ENCODE results near the gene SPRR3.
"Not testable (repeated sequence)": the region's sequence is repeated elsewhere in the genome, so short reads cannot be mapped to it uniquely, and the experiment has no call there.

SPRR3 gene

DNA sequence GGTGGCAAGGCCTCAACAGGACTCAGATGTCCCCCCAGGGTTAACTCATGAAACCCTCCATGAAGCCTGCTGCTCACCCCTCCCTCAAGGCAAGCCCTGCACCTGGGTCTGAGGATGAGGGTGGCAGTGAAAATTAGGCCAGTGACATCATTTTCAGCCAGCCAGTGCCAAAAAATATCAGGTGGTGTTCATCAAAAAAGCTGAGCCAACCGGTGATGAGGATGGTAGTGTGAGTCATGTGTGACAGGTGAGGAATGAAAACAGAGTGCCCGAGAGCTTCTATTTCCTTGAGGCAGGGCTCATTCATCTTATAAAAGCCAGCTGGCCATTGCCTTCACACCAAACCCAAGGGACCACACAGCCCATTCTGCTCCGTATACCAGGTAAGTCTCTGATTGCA is 17.8 kb upstream of the SPRR3 start, which contains the start of gene SPRR1A:
Gene SPRR1A, plus strand, starts transcription at position 339 of the 400 bp plus-strand sequence. CDS start 1,150 bp downstream, outside the sequence.
- no peak for DNase-seq

DNA sequence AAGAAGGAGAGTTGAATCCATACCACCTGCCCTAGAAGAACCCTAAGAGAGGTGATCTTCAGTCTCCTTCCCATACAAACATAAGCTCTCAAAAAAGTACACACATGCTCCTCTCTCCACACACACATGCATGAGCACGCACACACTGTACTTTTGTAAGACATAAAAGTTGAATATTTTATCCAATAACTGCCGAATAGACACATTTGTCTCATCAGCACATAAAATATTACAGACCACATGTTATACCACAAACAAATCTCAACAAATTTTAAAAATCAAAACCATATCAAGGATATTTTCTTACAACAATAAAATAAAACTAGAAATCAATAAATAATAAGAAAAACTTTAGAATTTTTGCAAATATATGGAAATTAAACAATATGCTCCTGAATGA is 15.0 kb upstream of the SPRR3 start:
- DNase-seq: no peak

DNA sequence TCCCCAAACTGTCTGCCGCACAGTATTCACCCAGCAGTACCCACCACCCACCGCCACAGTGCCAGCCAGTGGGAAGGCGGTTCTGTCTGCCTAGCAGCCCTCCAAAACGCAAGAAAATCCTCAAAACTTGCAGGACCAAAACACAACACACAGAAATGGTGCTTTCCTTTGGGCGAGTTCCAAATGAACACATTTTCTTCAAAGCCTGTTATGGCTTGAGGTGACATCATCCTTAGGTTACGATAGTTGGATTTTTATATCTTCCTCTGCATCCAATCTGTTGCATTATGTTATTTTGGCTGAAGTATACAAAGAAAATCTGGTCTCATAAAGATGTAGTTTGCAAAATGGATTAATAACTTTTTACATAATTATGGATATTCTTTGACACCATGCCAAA is 8.4 kb upstream of the SPRR3 start:
- DNase-seq: no peak

DNA sequence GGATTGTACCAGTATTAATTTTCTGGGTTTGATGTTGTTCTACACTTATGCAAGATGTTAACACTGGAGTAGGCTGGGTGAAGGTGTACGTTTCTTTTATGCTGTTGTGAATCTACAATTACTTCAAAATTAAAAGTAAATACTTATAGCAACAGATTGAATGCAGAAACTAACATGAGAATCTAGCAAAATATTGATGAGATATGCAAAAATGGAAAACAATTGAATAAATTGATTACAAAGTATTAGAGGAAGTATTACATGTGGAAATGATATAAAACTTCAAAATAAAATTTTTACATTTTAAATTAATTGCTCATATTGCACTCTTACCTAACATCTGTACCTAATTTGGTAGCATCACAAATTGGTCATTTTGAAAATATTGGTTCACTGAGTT is 5.7 kb upstream of the SPRR3 start:
- no peak for DNase-seq

DNA sequence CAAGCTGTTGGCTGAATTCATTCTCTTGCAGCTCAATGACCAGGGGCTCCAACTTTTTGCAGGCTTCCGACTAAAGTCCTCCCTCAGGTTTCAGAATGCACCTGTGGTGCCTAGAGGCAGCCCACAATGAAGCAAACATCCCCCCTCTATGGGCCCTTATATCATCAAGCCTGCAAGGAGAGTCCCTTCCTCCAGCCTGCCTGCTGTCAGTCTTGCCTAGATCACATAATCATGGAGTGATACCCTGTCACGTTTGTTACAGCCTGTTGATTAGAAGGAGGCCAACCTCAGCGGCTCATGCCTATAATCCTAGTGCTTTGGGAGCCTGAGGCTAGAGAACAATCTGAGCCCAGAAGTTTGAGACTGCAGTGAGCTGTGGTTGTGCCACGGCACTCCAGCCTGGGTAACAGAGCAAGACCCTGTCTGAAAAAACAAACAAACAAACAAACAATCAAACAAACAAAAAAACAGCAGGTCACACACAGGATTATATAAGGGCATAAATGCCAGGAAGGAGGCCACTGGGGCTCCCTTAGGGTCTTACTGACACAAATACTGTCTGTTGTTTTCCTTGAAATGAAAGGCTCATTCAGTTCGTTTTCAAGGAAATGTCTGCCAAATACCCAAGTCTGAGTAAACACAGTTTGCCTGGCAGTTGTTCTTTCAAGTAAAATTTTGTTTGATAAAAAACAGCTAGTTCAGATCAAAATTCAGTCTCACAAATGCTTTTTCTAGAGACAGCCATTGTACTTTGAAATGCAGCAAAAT is 4.7 kb upstream of the SPRR3 start:
- DNase-seq: no peak

DNA sequence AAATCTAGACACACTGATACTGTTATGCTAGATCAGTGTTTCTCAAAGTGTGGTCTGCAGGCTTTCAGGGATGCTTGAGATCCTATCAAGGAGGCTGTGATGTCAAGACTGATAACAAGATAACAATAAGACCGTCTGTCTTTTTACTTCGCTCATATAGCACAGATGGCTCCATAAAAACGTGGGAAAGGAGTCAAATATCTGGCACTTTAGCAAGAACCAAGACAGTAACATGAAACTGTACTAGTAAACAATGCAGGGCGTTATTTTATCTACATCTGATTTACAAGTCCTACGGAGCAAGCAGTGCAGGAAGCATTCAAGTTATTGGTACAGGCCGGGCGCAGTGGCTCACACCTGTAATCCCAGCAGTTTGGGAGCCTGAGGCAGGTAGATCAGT is 3.6 kb upstream of the SPRR3 start:
- no peak for DNase-seq

DNA sequence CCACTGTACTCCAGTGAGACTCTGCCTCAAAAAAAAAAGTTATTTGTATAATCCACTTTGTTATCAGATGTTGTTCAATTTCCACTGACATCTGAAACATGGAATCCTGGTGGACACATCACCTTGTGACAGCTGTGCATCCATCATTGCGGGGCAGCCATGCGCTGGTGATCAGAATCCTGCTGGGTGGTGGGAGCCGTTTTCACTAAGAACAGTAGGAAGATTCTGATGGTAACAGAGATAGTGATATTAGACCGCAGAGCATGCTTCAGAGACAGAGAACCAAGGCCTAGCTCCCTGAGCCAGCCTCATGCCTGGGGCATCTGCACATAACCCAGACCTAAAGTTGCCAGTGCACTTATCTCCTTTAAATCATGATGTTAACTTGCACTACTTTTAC is 3.1 kb upstream of the SPRR3 start:
- no peak for DNase-seq

DNA sequence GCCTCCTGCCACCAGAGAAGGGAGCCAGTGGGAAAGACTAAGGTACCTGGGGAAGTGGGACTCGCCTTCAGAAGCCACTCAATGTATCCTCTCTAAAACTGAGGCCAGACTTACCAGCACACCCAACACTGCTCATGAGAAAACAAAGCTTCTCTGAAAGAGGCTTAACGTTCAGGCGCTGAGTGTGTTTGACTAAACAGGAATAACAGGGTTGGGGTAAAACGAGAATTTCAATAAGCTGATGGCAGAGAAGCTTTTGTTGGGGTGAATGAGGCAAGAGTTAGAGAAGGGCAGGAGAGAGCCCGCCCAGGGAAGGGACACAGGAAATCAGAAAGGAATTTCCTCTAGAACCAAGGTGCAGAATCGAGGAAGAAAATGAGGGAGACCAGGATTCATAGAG is 1.7 kb upstream of the SPRR3 start:
- no peak for DNase-seq

DNA sequence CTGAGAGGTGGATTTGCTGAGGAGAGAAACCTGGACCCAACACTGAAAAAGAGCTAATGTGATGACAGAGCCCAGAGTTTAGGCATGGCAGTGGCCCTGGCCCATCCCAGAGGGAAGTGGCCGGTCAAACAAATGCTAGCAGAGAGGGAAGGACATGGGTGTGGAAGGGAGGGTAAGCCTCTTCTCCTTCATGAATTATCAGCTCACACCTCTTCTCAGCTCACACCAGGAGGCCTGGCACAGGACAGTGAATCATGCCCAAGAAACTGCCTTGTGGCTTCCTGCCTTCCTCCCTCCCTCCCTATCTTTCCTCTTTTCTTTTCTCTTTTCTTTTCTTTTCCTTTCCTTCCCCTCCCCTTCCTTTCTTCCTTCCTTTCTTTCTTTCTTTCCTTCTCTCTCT is 1.3 kb upstream of the SPRR3 start:
- no peak for DNase-seq

DNA sequence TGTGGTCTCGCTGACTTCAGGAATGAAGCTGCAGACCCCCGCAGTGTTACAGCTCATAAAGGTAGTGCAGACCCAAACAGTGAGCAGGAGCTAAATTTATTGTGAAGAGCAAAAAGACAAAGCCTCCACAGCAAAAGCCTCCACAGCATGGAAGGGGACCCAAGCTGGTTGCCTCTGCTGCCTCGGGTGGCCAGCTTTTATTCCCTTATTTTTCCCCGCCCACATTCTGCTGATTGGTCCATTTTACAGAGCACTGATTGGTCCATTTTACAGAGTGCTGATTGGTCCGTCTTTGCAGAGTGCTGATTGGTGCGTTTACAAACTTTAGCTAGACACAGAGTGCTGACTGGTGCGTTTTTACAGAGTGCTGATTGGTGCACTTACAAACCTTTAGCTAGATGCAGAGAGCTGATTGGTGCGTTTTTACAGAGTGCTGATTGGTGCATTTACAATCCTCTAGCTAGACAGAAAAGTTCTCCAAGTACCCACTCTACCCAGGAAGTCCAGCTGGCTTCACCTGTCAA is 9.7 kb downstream of the SPRR3 start:
- not testable (repeated sequence) for DNase-seq

DNA sequence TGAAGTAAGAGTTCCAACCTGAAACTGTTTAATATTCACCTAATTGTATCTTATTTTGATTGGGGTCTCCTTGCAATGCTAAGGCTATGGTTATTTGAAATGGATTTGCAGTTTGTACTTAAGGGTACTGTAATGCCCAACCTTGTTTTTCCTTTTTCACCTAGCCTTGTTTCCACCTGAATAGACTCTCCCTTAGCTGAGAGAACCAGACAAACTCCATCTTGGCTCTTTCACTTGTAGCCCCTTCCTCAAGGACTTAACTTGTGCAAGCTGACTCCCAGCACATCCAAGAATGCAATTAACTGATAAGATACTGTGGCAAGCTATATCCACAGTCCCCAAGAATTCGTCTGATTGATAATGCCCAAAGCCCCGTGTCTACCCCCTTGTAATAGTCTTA is 20.3 kb downstream of the SPRR3 start:
- DNase-seq: not testable (repeated sequence)

DNA sequence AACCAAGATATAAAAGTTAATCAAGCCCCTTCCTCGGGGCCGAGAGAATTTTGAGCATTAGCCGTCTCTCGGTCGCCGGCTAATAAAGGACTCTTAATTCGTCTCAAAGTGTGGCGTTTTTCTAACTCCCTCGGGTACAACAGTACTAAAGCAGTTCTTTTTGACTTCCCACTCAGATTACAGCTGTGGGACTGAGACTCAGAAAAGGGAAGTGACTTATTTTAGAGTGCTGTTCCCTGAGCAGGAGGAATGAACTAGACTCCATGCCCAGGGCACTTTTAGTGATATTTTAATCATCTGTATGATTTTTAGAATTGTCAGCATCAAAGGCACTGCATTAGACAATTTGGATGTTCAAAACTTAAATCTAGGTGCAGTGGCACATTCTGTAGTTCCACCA is 20.8 kb downstream of the SPRR3 start:
- DNase-seq: not testable (repeated sequence)

DNA sequence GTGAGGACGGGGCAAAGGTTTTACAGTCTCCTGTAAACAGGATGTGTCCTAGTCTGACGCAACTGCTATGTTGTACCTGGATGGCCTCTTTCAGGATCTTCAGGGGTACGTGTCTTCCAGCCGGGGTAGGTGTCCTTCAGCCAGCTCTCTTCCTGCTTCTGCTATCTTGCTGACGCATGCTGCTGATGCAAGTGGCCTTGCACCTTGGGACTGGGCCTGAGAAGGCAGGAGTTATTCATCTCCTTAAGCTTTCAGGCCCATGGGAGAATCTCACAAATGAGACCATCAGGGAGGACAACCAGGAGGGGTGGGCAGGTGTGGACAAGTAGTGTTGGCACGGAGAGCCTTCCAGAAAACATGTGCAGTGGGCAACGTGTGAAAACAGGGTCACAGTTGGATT is 21.6 kb downstream of the SPRR3 start:
- DNase-seq: no peak

DNA sequence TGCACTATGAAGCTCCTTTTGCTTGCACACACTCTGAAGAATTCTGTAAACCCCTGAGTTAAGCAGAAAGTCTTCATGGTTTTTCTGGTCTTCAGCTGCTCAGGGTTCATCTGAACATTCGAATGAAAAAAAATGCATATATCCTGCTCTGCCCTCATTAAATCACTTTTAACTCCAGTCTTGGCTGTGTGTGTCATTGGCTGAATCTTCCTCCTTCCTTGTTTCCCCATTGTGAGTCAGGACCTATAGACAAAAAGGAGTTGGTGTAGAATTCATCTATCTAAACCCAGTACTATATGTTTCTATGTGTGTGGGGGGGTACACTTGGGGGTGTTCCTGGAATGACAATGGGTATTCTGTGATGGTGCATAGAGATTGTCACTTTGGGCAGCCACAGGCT is 22.9 kb downstream of the SPRR3 start:
- no peak for DNase-seq

DNA sequence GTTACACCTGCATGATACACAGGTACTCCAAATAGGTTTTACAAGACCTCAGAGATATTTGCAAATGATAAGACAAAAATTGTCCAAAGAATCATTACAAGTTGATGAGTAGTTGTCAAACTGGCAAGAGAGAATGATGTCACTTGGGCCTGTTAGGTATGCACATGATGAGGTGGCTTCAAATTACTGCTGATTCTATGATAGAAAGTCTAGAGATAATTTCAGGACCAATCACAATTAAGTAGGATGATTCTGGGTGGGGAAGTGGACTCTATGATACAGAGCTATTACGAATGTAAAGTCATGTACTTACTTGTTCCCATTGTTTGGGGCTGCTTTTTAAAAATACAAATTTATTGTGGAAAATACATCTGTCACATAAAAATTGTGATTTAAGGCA is 24.2 kb downstream of the SPRR3 start:
- DNase-seq: no peak

DNA sequence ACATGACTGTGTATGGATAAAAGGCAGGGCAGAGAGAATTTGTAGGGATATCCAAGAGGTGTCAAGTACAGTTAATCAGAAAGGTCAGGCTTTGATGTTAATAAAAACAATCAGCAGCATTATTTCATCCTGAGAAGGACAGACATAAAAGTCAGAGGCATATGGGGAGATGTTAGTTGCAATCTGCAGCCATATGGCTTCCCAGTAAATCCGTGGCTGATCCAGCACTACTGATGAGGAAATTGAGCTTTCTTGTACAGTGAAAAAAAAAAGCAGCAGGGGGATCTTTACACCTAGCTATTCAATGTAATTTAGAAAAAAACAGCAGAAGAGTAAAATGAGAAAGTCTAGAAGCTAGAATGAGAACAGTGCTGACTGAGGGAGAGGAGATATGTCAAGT is 27.2 kb downstream of the SPRR3 start:
- DNase-seq: no peak

DNA sequence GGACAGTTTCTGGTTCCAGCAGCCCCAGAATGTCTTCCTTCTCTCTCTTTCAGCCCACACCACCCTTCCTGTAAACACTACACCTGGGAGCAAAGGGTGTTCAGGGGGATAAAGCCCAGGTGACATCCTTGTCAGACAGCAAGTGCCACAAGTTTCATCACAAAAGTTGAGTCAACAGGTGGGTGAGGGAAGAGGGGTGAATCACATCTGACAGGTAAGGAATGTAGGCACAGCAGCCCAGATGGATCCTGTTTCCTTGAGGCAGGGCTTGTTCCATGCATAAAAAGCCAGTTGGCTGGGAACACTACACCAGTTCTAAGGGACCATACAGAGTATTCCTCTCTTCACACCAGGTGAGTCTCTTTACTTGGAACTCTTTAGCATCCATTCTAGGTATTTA is 29.3 kb downstream of the SPRR3 start, which contains the start of gene SPRR1B:
Gene SPRR1B, plus strand, starts transcription at position 309 of the 400 bp plus-strand sequence. CDS start 1,143 bp downstream, outside the sequence.
- DNase-seq: no peak

DNA sequence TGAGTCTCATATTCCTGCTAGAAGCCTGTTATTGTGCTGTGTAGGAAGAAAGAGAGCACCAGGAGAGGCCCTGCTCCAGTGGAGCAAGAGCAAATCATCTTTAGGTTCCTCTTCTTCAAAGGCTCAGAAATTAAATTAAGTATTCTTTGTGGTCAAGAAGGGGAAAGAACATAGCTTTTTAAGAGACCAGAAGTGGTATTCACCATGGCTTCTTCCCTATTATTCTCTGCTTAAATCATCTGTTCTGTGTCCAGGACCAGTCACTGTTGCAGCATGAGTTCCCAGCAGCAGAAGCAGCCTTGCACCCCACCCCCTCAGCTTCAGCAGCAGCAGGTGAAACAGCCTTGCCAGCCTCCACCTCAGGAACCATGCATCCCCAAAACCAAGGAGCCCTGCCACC is 30.5 kb downstream of the SPRR3 start:
- no peak for DNase-seq

DNA sequence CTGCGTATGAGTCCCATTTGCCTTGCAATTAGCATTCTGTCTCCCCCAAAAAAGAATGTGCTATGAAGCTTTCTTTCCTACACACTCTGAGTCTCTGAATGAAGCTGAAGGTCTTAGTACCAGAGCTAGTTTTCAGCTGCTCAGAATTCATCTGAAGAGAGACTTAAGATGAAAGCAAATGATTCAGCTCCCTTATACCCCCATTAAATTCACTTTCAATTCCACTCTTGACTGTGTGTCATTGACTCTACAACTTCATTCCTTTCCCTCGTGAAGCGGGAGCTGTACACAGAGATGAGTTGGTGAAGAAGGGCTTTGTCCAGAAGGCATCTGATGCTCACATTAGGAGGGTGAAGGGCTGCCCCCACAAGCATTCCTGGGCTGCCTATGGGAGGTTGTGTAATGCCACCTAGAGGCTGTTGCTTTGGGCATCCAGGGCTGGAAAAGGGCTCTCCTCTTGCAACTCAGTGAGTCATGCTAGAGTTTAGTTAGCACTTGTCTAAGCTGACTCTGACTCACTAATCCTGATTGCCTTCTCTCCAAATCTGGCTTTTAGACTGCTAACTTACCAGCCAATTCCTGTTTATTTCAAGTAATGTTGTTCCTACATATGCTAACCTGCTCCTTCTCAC is 31.2 kb downstream of the SPRR3 start:
- DNase-seq: peak; percentile 37

DNA sequence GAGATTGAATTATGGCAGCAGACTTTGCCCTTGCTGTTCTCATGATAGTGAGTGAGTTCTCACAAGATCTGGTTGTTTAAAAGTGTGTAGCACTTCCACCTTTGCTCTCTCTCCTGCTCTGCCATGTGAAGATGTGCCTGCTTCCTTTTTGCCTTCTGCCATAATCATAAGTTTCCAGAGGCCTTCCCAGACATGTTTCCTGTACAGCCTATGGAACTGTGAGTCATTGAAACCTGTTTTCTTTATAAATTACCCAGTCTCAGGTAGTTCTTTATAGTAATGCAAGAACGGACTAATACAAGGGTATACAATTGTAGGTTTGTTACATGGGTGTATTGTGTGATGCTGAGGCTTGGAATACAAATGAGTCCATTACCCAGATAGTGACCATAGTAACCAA is 33.7 kb downstream of the SPRR3 start:
- DNase-seq: no peak

DNA sequence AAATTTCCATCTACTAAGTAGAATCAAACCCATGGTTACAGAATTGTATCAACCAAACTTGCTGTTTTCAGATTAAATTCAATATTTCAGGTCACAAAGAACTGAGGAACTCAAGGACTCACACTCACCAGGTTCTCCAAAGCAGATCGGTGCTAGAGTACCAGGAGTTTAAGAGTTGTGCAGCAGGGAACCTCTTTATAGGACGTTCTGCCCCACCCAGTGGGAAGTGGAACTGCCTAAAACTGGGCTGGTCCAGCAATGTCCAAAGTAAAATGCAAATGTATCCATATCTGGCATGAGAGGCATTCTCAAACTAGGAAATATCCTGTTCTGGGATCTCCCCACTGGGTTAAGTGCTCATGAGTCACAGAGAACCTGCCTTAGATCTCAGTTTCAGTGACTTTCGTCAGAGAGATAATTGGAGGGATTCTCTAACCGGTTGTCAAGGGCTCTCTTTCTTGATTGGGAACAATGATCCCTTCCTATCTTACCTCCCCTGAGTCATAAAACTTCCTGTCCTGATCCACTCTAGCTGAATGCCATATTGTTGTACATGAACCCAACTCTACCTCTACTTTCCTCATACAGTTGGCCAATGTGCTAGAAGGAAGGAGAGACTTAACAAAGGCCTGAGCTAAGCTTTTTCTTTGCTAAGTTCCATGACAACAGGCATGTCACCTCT is 39.5 kb downstream of the SPRR3 start, which contains the start of gene SPRR2D:
Gene SPRR2D, minus strand, starts transcription at position 171 of the 682 bp plus-strand sequence. CDS start 774 bp downstream, outside the sequence.
- no peak for DNase-seq

DNA sequence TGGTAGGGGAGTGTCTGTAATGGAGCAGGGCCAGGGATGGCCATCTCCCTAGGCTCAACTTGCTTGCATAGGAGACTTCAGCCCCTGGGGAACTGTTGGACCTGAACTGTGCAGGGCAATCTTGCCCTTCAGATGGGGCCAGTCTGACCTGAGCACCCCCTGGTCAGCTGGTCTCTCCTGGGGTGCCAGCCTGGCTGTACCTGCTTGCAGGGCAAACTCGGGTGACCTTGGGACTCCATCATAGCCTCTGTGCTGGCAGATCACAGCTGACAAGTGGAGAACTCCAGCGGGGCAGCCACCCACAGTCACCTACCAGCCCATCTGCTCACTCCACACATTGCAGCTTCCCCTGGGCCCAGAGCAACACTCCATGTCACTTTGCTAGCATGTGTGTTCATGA is 47.7 kb downstream of the SPRR3 start:
- DNase-seq: no peak
